Measurements from ENCODE around the gene APOA1.

Gene APOA1

DNA sequence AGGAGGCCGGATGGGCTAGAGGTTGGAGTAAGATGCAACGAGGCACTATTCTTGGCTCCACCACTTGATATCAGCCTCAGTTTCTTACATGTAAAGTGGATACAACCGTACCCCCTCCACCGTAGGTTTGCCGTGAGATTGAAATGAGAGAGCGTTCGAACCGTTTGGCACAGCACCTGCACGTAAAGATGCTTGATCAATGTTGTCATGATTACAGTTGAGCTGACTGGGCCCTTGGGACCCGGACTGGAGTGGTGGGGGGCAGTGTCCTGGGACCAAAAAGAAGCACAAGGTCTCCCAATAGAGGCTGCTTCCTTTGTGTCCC lies 4.0 kb downstream of the APOA1 start:
- DNase-seq: no peak

DNA sequence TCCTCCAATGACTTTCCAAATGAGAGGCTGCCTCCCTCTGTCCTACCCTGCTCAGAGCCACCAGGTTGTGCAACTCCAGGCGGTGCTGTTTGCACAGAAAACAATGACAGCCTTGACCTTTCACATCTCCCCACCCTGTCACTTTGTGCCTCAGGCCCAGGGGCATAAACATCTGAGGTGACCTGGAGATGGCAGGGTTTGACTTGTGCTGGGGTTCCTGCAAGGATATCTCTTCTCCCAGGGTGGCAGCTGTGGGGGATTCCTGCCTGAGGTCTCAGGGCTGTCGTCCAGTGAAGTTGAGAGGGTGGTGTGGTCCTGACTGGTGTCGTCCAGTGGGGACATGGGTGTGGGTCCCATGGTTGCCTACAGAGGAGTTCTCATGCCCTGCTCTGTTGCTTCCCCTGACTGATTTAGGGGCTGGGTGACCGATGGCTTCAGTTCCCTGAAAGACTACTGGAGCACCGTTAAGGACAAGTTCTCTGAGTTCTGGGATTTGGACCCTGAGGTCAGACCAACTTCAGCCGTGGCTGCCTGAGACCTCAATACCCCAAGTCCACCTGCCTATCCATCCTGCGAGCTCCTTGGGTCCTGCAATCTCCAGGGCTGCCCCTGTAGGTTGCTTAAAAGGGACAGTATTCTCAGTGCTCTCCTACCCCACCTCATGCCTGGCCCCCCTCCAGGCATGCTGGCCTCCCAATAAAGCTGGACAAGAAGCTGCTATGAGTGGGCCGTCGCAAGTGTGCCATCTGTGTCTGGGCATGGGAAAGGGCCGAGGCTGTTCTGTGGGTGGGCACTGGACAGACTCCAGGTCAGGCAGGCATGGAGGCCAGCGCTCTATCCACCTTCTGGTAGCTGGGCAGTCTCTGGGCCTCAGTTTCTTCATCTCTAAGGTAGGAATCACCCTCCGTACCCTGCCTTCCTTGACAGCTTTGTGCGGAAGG lies 4.8 kb downstream of the APOA1 start:
- DNase-seq: no peak

GRCh38 chr11:116831790-116832349 lies 5.6 kb downstream of the APOA1 start:
- DNase-seq: no peak

DNA sequence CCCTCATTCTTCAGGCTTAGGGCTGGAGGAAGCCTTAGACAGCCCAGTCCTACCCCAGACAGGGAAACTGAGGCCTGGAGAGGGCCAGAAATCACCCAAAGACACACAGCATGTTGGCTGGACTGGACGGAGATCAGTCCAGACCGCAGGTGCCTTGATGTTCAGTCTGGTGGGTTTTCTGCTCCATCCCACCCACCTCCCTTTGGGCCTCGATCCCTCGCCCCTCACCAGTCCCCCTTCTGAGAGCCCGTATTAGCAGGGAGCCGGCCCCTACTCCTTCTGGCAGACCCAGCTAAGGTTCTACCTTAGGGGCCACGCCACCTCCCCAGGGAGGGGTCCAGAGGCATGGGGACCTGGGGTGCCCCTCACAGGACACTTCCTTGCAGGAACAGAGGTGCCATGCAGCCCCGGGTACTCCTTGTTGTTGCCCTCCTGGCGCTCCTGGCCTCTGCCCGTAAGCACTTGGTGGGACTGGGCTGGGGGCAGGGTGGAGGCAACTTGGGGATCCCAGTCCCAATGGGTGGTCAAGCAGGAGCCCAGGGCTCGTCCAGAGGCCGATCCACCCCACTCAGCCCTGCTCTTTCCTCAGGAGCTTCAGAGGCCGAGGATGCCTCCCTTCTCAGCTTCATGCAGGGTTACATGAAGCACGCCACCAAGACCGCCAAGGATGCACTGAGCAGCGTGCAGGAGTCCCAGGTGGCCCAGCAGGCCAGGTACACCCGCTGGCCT lies 7.1 kb downstream of the APOA1 start:
- DNase-seq: no peak

- peak; percentile 74 for DNase-seq
These were observed 7.8 kb downstream of the APOA1 start, which contains the start of gene APOC3 for GRCh38 chr11:116829525-116830183. APOC3 (plus strand) TSS chr11:116829907; CDS start chr11:116830583, 676 bp downstream.

- no peak for DNase-seq
These were observed 8.5 kb downstream of the APOA1 start for GRCh38 chr11:116828632-116829524.

- no peak for DNase-seq
These were observed 10.0 kb downstream of the APOA1 start for GRCh38 chr11:116827461-116827860.

DNA sequence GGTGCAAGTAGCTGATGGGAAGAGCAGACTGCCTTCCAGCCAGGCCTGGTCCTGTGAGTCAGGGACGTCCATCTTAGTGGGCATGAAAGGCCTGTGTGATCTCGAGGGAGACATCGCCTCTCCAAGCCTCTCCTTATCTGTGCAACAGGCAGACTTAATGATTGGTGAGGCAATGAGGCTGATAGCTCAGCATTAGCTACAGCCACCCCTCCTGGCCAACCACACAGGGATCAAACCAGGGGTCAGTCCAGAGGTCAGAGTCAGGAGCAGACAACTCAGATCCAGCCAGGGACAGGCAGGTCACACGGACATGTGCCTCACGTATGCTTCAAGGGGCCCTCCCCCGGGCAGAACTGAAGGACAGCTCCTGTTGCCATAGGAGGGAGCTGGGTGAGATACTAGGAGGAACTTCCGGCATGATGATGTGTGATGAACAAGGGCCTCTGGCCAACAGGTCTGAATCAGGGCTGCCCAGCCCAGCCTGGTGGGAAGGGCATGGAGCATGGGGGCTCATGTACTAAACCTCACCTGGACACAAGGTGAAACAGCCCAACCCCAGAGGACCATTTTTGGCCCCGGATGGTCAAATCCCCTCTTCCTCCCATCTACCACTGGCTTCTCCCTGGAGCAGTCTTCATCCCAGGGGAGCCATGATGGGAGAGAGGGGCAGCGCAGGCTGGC lies 10.5 kb downstream of the APOA1 start:
- DNase-seq: no peak

- no peak for DNase-seq
These were observed 11.3 kb downstream of the APOA1 start for GRCh38 chr11:116825854-116826750.

DNA sequence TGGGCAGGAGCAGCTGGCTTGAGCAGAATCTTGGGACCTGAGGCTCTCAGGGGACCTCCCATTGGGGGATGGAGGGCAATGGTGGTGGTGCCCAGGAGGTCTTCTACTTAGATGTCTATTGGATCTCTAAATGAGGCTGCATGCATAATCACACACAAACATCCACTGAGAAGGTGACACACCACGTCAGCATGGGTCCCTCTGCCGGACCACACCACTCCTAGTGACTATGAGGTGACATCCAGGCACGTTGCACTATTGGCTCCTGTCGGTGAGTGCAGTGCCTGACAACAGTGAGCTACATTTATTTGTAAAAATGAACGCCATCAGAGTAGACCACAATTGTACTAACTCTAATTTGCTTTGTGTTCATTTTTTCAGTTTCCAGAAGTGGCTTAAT lies 12.0 kb downstream of the APOA1 start:
- DNase-seq: no peak

GRCh38 chr11:116823031-116823843 lies 14.2 kb downstream of the APOA1 start, which contains the start of gene APOA4:
APOA4 (minus strand) TSS chr11:116823304; CDS start chr11:116823191, 113 bp downstream.
- no peak for DNase-seq

DNA sequence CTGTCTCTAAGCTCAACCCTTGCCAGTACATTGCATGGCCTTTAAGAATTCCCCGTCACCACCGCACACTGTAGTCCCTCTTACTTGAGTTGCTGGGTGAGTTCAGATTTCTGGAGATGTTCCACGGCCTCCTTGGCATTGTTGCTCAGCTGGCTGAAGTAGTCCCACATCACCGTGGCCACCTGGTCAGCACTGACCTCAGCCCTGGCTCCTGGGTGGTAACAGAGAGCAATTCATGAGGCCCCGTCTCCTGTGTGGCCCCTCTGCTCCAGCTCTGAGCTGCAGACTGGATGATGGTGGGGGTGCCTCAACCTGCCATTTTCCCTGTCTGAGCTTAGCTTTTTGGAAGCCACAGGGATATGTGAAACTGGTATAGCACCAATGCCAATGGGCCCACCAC lies 14.8 kb downstream of the APOA1 start:
- DNase-seq: no peak

DNA sequence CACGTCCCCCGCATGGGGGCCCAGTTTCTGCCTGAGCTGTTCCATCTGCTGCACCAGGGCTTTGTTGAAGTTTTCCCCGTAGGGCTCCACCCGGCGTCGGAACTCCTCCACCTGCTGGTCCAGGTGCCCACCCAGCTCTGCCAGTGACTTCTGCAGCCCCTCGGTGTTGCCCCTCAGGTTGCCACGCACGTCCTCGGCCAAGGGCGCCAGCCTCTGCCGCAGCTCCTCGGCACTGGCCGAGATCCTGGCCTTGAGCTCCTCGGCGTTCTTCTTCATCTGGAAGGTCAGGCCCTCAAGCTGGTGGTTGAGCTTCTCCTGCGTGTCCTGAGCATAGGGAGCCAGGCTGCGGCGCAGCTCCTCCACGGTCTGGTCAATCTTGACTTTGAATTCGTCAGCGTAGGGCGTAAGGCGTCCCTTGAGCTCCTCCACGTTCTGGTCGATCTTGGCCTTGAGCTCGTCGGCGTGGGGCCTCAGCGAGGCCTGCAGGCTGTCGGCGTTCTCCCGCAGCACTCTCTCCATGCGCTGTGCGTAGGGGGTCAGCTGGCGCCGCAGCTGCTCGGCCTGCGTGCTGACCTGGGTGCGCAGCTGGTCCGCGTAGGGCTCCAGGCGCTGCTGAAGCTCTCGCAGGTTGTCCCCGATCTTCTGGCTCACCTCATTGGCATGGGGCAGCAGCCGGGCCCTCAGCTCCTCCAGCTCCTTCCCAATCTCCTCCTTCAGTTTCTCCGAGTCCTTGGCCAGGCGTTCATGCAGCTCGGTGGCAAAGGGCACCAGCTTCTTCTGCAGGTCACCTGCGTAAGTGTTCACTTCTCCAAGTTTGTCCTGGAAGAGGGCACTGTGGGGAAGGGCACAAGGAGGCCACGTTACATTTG lies 16.1 kb downstream of the APOA1 start:
- no peak for DNase-seq

DNA sequence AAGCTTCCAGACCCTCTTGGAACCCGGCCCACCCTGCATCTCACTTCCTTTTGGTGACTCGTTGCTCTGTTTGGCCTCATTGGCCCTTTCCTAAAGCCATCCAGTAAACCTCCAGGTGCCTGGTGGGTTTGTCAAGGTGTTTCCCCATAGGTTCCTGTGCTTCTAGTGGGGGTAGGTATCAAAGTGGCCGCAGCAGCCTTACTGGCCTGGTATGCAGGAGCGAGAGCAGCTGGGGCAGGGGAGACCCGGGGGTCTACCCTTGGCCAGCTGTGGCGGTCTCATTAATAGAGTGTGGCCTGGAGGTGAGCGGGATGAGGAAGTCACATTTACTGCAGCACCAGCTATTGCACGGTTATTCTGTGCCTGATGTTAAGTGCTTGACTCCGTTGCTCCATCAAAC lies 18.4 kb downstream of the APOA1 start:
- DNase-seq: no peak

GRCh38 chr11:116814502-116814901 lies 22.9 kb downstream of the APOA1 start:
- DNase-seq: no peak

DNA sequence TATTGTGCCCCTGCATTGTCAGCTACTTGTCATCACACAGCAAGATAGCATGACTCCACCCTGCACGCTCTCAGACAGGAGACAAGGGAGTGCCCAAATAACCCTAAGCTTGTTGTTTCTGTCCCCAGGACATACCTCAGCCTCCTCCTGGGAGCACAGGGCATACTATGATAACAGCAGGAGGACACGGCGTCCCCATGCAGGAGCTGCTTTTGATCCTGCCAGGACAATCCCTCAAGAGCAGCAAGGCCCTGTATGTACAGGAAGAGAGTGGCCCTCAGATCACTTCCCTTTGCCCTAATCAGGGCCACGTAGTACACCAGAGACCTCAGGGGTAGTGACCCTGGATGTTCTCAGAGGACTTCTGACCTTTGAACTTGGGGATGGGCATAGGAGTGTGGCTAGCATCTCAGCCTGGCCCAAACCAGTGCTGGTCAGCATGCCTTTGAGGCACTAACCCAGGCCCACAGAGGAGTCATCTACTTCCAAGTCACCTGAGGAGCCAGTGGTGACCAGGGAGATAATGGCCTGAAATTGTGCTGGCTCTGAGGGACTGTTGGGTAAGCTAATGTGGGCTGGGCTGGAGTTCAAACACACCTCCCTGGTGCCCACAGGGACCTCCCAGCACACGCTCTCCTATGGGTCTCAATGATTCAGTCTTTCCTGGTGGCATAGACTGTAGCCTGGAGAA lies 23.5 kb downstream of the APOA1 start:
- no peak for DNase-seq

GRCh38 chr11:116813170-116813569 lies 24.3 kb downstream of the APOA1 start:
- DNase-seq: no peak

DNA sequence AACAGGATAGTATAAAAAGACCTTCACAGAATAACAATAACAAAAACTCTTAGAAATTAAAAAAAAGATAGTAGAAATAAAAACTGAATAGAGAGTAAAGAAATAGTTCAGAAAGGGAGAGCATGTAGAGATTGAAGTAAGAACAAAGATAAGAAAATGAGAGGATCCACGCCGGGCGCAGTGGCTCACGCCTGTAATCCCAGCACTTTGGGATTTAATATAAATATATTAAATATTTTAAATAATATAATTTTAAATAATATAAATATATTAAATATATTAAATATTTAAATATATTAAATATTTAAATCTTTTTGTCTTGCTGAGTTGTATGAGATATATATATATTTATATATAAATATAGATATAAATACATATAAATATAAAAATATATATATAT lies 25.3 kb downstream of the APOA1 start:
- DNase-seq: no peak
